CD4-positive, alpha-beta T cell (primary cell): Measurements from ENCODE around the gene CACNA1D. TPM values are rescaled to one million over a fixed set of nuclear protein-coding genes. Genes with fewer than 3 reads are reported as not detected.

ENCODE experiments used
- ATAC-seq: fragments of 200-7000 bp; cut with Tn5 transposase; one replicate; pipeline ENCODE4 v1.10.0; 2022; ENCODE audit warnings: mild to moderate bottlenecking; ENCODE audit not compliant: poor library complexity
- CTCF ChIA-PET: fragments of 350-600 bp; sonication (Branson Sonifier 250); formaldehyde crosslinking; loops from one replicate; lab custom pipeline; 2021; ENCODE audit warnings: antibody characterized with exemption, inconsistent platforms; lab: Charles Lee
- POLR2A ChIA-PET: fragments of 350-600 bp; sonication (Branson Sonifier 250); formaldehyde crosslinking; loops from one replicate; lab custom pipeline; 2021; ENCODE audit warnings: antibody characterized with exemption, inconsistent platforms; lab: Charles Lee
- DNase-seq, 14 experiments: peaks; one replicate each; pipeline ENCODE4 v3.0.0-alpha.2; 2013 to 2020; ENCODE audit warnings: mixed read lengths in 2 of 14
- H3K27ac ChIP-seq, 2 donors: one replicate each; pipeline versions ENCODE4 v1.5.1 to v1.7.0; 2013; ENCODE audit warnings: low read length in 2 of 2, low read depth in 1 of 2, mild to moderate bottlenecking in 1 of 2
- H3K27me3 ChIP-seq, 2 experiments: 1 replicate in 1 of 2; 2 replicates in 1 of 2; pipeline versions ENCODE4 v1.6.1 to v1.7.0; 2013; ENCODE audit warnings: low read length in 2 of 2, control low read depth in 1 of 2, mild to moderate bottlenecking in 1 of 2, moderate library complexity in 1 of 2; ENCODE audit not compliant: insufficient read depth in 2 of 2, control insufficient read depth in 1 of 2
- H3K36me3 ChIP-seq: one replicate; pipeline ENCODE4 v1.6.1; 2013; ENCODE audit warnings: low read length, control low read depth; ENCODE audit not compliant: insufficient read depth
- H3K4me1 ChIP-seq: one replicate; pipeline ENCODE4 v1.6.1; 2013; ENCODE audit warnings: low read length, control low read depth; ENCODE audit not compliant: insufficient read depth
- H3K4me3 ChIP-seq: one replicate; pipeline ENCODE4 v1.5.1; 2013; ENCODE audit warnings: mild to moderate bottlenecking, low read length, moderate library complexity
- H3K9me3 ChIP-seq, 2 experiments: 1 replicate in 1 of 2; 2 replicates in 1 of 2; pipeline versions ENCODE4 v1.6.1 to v1.7.0; 2013; ENCODE audit warnings: low read length in 2 of 2, mild to moderate bottlenecking in 2 of 2, control low read depth in 1 of 2, moderate library complexity in 1 of 2; ENCODE audit not compliant: control insufficient read depth in 1 of 2, insufficient read depth in 1 of 2
- H3K27ac Mint-ChIP-seq: one replicate; pipeline ENCODE4 v1.8.0; 2020; ENCODE audit warnings: mixed read lengths
- H3K27me3 Mint-ChIP-seq: one replicate; pipeline ENCODE4 v1.8.0; 2021; ENCODE audit warnings: mixed read lengths
- H3K36me3 Mint-ChIP-seq: one replicate; pipeline ENCODE4 v1.8.0; 2021; ENCODE audit warnings: low read depth, mixed read lengths
- H3K4me1 Mint-ChIP-seq: one replicate; pipeline ENCODE4 v1.8.0; 2021; ENCODE audit warnings: low read depth, mixed read lengths
- H3K4me3 Mint-ChIP-seq: one replicate; pipeline ENCODE4 v1.8.0; 2020; ENCODE audit warnings: mild to moderate bottlenecking, mixed read lengths
- H3K9me3 Mint-ChIP-seq: one replicate; pipeline ENCODE4 v1.8.0; 2020; ENCODE audit warnings: mixed read lengths
- intact Hi-C, 2 experiments: fragments of 100-400 bp; cut with DNase I in 1 of 2; cut with micrococcal nuclease in 1 of 2; formaldehyde crosslinking; loops; one replicate each; pipeline versions ENCODE4 v1.15.1 to v1.9.0; 2023 to 2025; cut with DNase I, micrococcal nuclease
- total RNA-seq, 174 experiments: library from RNA in 2 of 174; stranded (reverse) in 2 of 174; gene quantifications; one replicate each; pipeline ENCODE4 v1.2.3 and lab custom pipeline; 2021 to 2026
- TF ChIP-seq, protein P1 (sequence below): fragments of 200-600 bp; IDR thresholded peaks from one replicate; pipeline ENCODE4 v1.8.0; 2022; ENCODE audit warnings: antibody characterized with exemption, mild to moderate bottlenecking

CACNA1D gene
- total RNA-seq, 2 experiments from 2014 or later, result not detected

GRCh38 chr3:53486961-53487654 is 7.3 kb upstream of the CACNA1D start:
- intact Hi-C loops, result no loop called here
- Mint-ChIP-seq H3K27me3 (peaks cover 52% of the 10 kb centered on the region), H3K4me1 (no peaks in the 10 kb centered on the region), H3K36me3 (no peaks in the 10 kb centered on the region), H3K4me3 (no peak overlapping the region), H3K27ac (no peak overlapping the region), H3K9me3 (no peaks in the 10 kb centered on the region)
- H3K27ac ChIP-seq, result no peak overlapping the region
- POLR2A ChIA-PET, result no interaction called here
- H3K4me1 ChIP-seq, result no peaks in the 10 kb centered on the region
- no peak for DNase-seq
- no peaks in the 10 kb centered on the region for H3K9me3 ChIP-seq
- H3K27me3 ChIP-seq, result peaks cover 10 to 11% of the 10 kb centered on the region in 2 experiments
- ATAC-seq, result no peak
- CTCF ChIA-PET, result no interaction called here
- TF ChIP-seq, protein P1, sequence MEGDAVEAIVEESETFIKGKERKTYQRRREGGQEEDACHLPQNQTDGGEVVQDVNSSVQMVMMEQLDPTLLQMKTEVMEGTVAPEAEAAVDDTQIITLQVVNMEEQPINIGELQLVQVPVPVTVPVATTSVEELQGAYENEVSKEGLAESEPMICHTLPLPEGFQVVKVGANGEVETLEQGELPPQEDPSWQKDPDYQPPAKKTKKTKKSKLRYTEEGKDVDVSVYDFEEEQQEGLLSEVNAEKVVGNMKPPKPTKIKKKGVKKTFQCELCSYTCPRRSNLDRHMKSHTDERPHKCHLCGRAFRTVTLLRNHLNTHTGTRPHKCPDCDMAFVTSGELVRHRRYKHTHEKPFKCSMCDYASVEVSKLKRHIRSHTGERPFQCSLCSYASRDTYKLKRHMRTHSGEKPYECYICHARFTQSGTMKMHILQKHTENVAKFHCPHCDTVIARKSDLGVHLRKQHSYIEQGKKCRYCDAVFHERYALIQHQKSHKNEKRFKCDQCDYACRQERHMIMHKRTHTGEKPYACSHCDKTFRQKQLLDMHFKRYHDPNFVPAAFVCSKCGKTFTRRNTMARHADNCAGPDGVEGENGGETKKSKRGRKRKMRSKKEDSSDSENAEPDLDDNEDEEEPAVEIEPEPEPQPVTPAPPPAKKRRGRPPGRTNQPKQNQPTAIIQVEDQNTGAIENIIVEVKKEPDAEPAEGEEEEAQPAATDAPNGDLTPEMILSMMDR, result no peak
- no peaks in the 10 kb centered on the region for H3K36me3 ChIP-seq
- no peak overlapping the region for H3K4me3 ChIP-seq

GRCh38 chr3:53489386-53489785 is 5.0 kb upstream of the CACNA1D start:
- CTCF ChIA-PET, result no interaction called here
- POLR2A ChIA-PET, result no interaction called here
- Histone ChIP-seq H3K27me3 (peaks cover 23 to 30% of the 10 kb centered on the region in 2 experiments), H3K36me3 (no peaks in the 10 kb centered on the region), H3K9me3 (no peaks in the 10 kb centered on the region), H3K4me3 (no peak overlapping the region), H3K27ac (no peak overlapping the region), H3K4me1 (no peaks in the 10 kb centered on the region)
- Mint-ChIP-seq H3K36me3 (no peaks in the 10 kb centered on the region), H3K27ac (no peak overlapping the region), H3K27me3 (peaks cover 57% of the 10 kb centered on the region), H3K4me3 (no peak overlapping the region), H3K9me3 (no peaks in the 10 kb centered on the region), H3K4me1 (no peaks in the 10 kb centered on the region)
- no peak for DNase-seq
- ATAC-seq, result no peak
- intact Hi-C loops, result no loop called here
- TF ChIP-seq, protein P1, result no peak

- TF ChIP-seq, protein P1, result no peak
- Histone ChIP-seq H3K27ac (no peak overlapping the region), H3K9me3 (peaks cover 0 to under 1% of the 10 kb centered on the region in 2 experiments), H3K27me3 (peaks cover 24 to 31% of the 10 kb centered on the region in 2 experiments), H3K4me3 (no peak overlapping the region), H3K4me1 (peaks cover under 1% of the 10 kb centered on the region), H3K36me3 (no peaks in the 10 kb centered on the region)
- peaks cover 57% of the 10 kb centered on the region for H3K27me3 Mint-ChIP-seq
- H3K9me3 Mint-ChIP-seq, result no peaks in the 10 kb centered on the region
- H3K4me1 Mint-ChIP-seq, result no peaks in the 10 kb centered on the region
- DNase-seq (no peak), ATAC-seq (no peak)
- intact Hi-C loops, result loop anchor here in 1 of 2 experiments (10.0 kb wide), 1 partner anchor 195 kb away; no protein-coding TSS in a partner anchor
- H3K4me3 Mint-ChIP-seq, result no peak overlapping the region
- no peaks in the 10 kb centered on the region for H3K36me3 Mint-ChIP-seq
- H3K27ac Mint-ChIP-seq, result no peak overlapping the region
- ChIA-PET CTCF (no interaction called here), POLR2A (no interaction called here)
These were observed 4.5 kb upstream of the CACNA1D start for GRCh38 chr3:53489787-53490458.
